ENCODE measurements around the gene PROSER3. TPM values are rescaled to one million over a fixed set of nuclear protein-coding genes. Genes with fewer than 3 reads are reported as not detected.
A peak's percentile ranks its signal among the peaks of the same experiment; 100 is the strongest.

PROSER3 gene
- total and polyA plus RNA-seq, 9 of the 15 experiments (the other 6 are each of a cell fraction or from before 2014, with no cell fraction given) = 1.0 to 39.5 (median 5.1) TPM

DNA sequence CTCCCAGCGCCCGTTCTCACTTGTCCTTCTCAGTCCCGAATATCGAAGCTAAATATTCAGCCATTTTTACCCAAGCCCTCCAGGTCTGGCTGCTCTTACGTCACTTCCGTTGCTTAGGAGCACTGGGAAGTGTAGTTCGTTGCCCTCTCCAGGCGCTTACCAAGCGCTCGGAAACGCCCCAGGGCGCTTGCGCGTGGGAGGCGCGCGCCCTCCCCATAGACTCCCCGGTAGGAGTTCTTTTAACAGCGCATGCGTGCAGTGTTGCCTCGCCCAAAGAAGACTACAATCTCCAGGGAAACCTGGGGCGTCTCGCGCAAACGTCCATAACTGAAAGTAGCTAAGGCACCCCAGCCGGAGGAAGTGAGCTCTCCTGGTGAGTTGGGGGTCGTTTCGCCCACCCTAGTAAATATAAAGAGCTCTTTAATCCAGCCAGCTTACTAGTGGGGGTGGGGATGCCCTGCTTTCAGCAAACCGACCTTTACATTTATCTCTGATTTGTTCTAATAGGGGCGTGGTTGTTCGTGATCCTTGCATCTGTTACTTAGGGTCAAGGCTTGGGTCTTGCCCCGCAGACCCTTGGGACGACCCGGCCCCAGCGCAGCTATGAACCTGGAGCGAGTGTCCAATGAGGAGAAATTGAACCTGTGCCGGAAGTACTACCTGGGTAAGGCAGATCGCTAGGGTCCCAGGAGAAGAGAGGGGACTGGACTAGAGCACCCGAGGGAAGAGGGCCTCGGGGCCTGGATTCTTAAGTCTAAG lies 12.5 kb upstream of the PROSER3 start, which contains the start of the genes PSENEN and U2AF1L4 (continued):
- peak; percentile 32 to 87 (median 70) for TF ChIP-seq YY1 (IDR thresholded peaks at IDR 0.05; ENCODE audit: borderline replicate concordance in 1 of 3, control insufficient read depth in 1 of 3, extremely low read depth in 1 of 3, insufficient read depth in 3 of 3, insufficient read length in 1 of 3, insufficient replicate concordance in 2 of 3, low read depth in 1 of 3, low read length in 2 of 3)
- no peak for TF ChIP-seq ZNF707 (CRISPR knock-in tag; conservative IDR thresholded peaks at IDR 0.05)
- no peak for TF ChIP-seq MAX (CRISPR knock-in tag; IDR thresholded peaks at IDR 0.05)
- no peak for TF ChIP-seq ZNF668 (CRISPR knock-in tag; IDR thresholded peaks at IDR 0.05)
- TF ChIP-seq HMGN3 (IDR thresholded peaks at IDR 0.05; ENCODE audit: borderline replicate concordance, extremely low read depth, insufficient read length, low read depth, low read length) = no peak
- TF ChIP-seq SRSF9 (IDR thresholded peaks at IDR 0.05; ENCODE audit: borderline replicate concordance, low read depth, low read length) = no peak
- TF ChIP-seq, protein P1, sequence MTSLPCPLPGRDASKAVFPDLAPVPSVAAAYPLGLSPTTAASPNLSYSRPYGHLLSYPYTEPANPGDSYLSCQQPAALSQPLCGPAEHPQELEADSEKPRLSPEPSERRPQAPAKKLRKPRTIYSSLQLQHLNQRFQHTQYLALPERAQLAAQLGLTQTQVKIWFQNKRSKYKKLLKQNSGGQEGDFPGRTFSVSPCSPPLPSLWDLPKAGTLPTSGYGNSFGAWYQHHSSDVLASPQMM (CRISPR knock-in tag; IDR thresholded peaks at IDR 0.05) = no peak
- no peak for TF ChIP-seq KLF1 (tag; IDR thresholded peaks at IDR 0.05)
- TF ChIP-seq, protein P2, sequence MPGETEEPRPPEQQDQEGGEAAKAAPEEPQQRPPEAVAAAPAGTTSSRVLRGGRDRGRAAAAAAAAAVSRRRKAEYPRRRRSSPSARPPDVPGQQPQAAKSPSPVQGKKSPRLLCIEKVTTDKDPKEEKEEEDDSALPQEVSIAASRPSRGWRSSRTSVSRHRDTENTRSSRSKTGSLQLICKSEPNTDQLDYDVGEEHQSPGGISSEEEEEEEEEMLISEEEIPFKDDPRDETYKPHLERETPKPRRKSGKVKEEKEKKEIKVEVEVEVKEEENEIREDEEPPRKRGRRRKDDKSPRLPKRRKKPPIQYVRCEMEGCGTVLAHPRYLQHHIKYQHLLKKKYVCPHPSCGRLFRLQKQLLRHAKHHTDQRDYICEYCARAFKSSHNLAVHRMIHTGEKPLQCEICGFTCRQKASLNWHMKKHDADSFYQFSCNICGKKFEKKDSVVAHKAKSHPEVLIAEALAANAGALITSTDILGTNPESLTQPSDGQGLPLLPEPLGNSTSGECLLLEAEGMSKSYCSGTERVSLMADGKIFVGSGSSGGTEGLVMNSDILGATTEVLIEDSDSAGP (CRISPR knock-in tag; IDR thresholded peaks at IDR 0.05) = no peak
- TF ChIP-seq ZNF518B (CRISPR knock-in tag; IDR thresholded peaks at IDR 0.05) = no peak
- TF ChIP-seq TCF3 (CRISPR knock-in tag; IDR thresholded peaks at IDR 0.05) = no peak
- TF ChIP-seq NR0B1 (IDR thresholded peaks at IDR 0.05; ENCODE audit: partially characterized antibody) = no peak
- TF ChIP-seq, protein P3, sequence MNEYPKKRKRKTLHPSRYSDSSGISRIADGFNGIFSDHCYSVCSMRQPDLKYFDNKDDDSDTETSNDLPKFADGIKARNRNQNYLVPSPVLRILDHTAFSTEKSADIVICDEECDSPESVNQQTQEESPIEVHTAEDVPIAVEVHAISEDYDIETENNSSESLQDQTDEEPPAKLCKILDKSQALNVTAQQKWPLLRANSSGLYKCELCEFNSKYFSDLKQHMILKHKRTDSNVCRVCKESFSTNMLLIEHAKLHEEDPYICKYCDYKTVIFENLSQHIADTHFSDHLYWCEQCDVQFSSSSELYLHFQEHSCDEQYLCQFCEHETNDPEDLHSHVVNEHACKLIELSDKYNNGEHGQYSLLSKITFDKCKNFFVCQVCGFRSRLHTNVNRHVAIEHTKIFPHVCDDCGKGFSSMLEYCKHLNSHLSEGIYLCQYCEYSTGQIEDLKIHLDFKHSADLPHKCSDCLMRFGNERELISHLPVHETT (CRISPR knock-in tag; conservative IDR thresholded peaks at IDR 0.05 in 1 of 2, IDR thresholded peaks at IDR 0.05 in 1 of 2) = peak in 1 of 2 experiments; percentile 2; a peak in 1 of 4 replicates
- no peak for TF ChIP-seq SMARCE1 (IDR thresholded peaks at IDR 0.05)
- TF ChIP-seq ATF1 (CRISPR knock-in tag; IDR thresholded peaks at IDR 0.05) = peak; percentile 39; the same call in 1 of the 2 replicates
- TF ChIP-seq ATF1 (tag; IDR thresholded peaks at IDR 0.05) = peak; percentile 93

Measured in K562 (cell line).